ENCODE measurements around the gene RHCE.
A peak's percentile ranks its signal among the peaks of the same experiment; 100 is the strongest.
"Not testable (repeated sequence)": the region's sequence is repeated elsewhere in the genome, so short reads cannot be mapped to it uniquely, and the experiment has no call there.

Gene RHCE

GRCh38 chr1:25433389-25434186, 13.0 kb upstream of the RHCE start:
- no peak for DNase-seq (ENCODE audit: low read depth in 2 of 2, low spot score in 1 of 2)

- DNase-seq (ENCODE audit: low read depth in 2 of 2, low spot score in 1 of 2) = no peak
Measured at GRCh38 chr1:25432749-25433388, 12.2 kb upstream of the RHCE start.

- DNase-seq (ENCODE audit: low read depth in 2 of 2, low spot score in 1 of 2) = no peak
Measured at GRCh38 chr1:25431955-25432719, 11.5 kb upstream of the RHCE start.

GRCh38 chr1:25430967-25431881, 10.6 kb upstream of the RHCE start:
- DNase-seq (ENCODE audit: low read depth in 2 of 2, low spot score in 1 of 2) = no peak

GRCh38 chr1:25430073-25430966, 9.7 kb upstream of the RHCE start, which contains the start of gene MACO1:
Gene MACO1 (plus strand): TSS chr1:25430897. CDS start chr1:25431099, 202 bp downstream.
- DNase-seq (ENCODE audit: low read depth in 2 of 2, low spot score in 1 of 2) = peak; percentile 81 to 91

GRCh38 chr1:25428475-25429166, 8.0 kb upstream of the RHCE start:
- DNase-seq (ENCODE audit: low read depth in 2 of 2, low spot score in 1 of 2) = no peak

- no peak for DNase-seq (ENCODE audit: low read depth in 2 of 2, low spot score in 1 of 2)
Measured at GRCh38 chr1:25427696-25428095, 7.1 kb upstream of the RHCE start.

GRCh38 chr1:25425098-25426085, 4.8 kb upstream of the RHCE start:
- DNase-seq (ENCODE audit: low read depth in 2 of 2, low spot score in 1 of 2) = no peak

GRCh38 chr1:25423206-25423605, 2.6 kb upstream of the RHCE start:
- DNase-seq (ENCODE audit: low read depth in 2 of 2, low spot score in 1 of 2) = not testable (repeated sequence)

- not testable (repeated sequence) for DNase-seq (ENCODE audit: low read depth in 2 of 2, low spot score in 1 of 2)
Measured at GRCh38 chr1:25419339-25419738, 1.3 kb downstream of the RHCE start.

GRCh38 chr1:25417280-25417679, 3.3 kb downstream of the RHCE start:
- DNase-seq (ENCODE audit: low read depth in 2 of 2, low spot score in 1 of 2) = not testable (repeated sequence)

GRCh38 chr1:25414578-25414977, 6.0 kb downstream of the RHCE start:
- DNase-seq (ENCODE audit: low read depth in 2 of 2, low spot score in 1 of 2) = not testable (repeated sequence)

- DNase-seq (ENCODE audit: low read depth in 2 of 2, low spot score in 1 of 2) = not testable (repeated sequence)
Measured at GRCh38 chr1:25414157-25414556, 6.5 kb downstream of the RHCE start.

GRCh38 chr1:25412872-25413623, 7.6 kb downstream of the RHCE start:
- not testable (repeated sequence) for DNase-seq (ENCODE audit: low read depth in 2 of 2, low spot score in 1 of 2)

- DNase-seq (ENCODE audit: low read depth in 2 of 2, low spot score in 1 of 2) = not testable (repeated sequence)
Measured at GRCh38 chr1:25409641-25410427, 10.8 kb downstream of the RHCE start.

- DNase-seq (ENCODE audit: low read depth in 2 of 2, low spot score in 1 of 2) = not testable (repeated sequence)
Measured at GRCh38 chr1:25405731-25406305, 14.8 kb downstream of the RHCE start.

Measured in stimulated activated CD8-positive, alpha-beta memory T cell treated with anti-CD3 and anti-CD28 coated beads, Interleukin-4, amount 100 ng/mL, for 4 hours (primary cell).